Measurements from ENCODE around the gene RGS10. TPM values are rescaled to one million over a fixed set of nuclear protein-coding genes. Genes with fewer than 3 reads are reported as not detected.

Gene RGS10
- total and polyA plus RNA-seq, 10 of the 15 experiments (the other 5 are each of a cell fraction or from before 2014, with no cell fraction given) = 72.8 to 193 (median 127) TPM

GRCh38 chr10:119478111-119478802, 64.3 kb downstream of the RGS10 start (continued):
- TF ChIP-seq IRF3 (IDR thresholded peaks at IDR 0.05) (no peak), IKZF2 (IDR thresholded peaks at IDR 0.05) (no peak), USF1 (IDR thresholded peaks at IDR 0.05; ENCODE audit: borderline replicate concordance, extremely low read length, insufficient read depth, low read depth, low read length) (peak; percentile 8), BCL11A (IDR thresholded peaks at IDR 0.05; ENCODE audit: low read depth, low read length) (no peak), CTCF (IDR thresholded peaks at IDR 0.05 in 2 of 3, conservative IDR thresholded peaks at IDR 0.05 in 1 of 3; ENCODE audit: control insufficient read depth in 2 of 3, extremely low read depth in 1 of 3, insufficient read depth in 1 of 3, low read depth in 3 of 3, low read length in 3 of 3) (no peak), EP300 (IDR thresholded peaks at IDR 0.05; ENCODE audit: borderline replicate concordance in 1 of 2, control insufficient read depth in 1 of 2, low read depth in 2 of 2, low read length in 2 of 2) (peak in 1 of 2 experiments; percentile 27; a peak in 1 of 4 replicates), ZNF384 (IDR thresholded peaks at IDR 0.05; ENCODE audit: borderline replicate concordance, low read depth, low read length) (0 out of 2 replicates have a peak, but pooled peaks have one; percentile 21), SRF (IDR thresholded peaks at IDR 0.05; ENCODE audit: low read depth in 2 of 2, low read length in 2 of 2) (no peak), HCFC1 (IDR thresholded peaks at IDR 0.05; ENCODE audit: low read length) (no peak), HSF1 (IDR thresholded peaks at IDR 0.05; ENCODE audit: low read depth, low read length) (no peak), RB1 (IDR thresholded peaks at IDR 0.05; ENCODE audit: borderline replicate concordance) (no peak), PML (IDR thresholded peaks at IDR 0.05; ENCODE audit: low read length) (no peak), CUX1 (IDR thresholded peaks at IDR 0.05; ENCODE audit: insufficient replicate concordance, low read depth, low read length) (no peak), EED (IDR thresholded peaks at IDR 0.05; ENCODE audit: low read depth) (peak; percentile 25; the same call in 1 of the 2 replicates), JUNB (IDR thresholded peaks at IDR 0.05) (no peak), CREM (IDR thresholded peaks at IDR 0.05; ENCODE audit: low read depth) (peak; percentile 40; the same call in 1 of the 2 replicates), DPF2 (IDR thresholded peaks at IDR 0.05) (no peak), MTA2 (IDR thresholded peaks at IDR 0.05; ENCODE audit: low read depth) (no peak), SP1 (IDR thresholded peaks at IDR 0.05; ENCODE audit: low read depth, low read length) (no peak)
